ENCODE results near the gene IGFL2.

DNA sequence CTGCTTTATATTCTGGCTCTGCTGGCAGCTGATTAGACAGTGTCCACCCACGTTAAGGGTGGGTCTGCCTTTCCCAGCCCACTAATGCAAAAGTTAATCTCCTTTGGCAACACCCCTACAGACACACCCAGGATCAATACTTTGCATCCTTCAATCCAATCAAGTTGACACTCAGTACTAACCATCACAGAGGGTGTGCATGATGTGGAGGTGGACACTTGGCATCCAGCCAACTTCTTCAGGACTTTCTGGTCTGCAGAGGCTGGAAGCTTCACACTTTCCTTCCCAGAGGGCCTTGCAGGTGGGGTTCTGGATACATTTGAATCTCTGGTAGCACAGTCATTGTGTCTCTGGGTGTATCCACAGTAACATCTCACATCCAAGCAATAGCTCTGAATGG lies 62.6 kb downstream of the IGFL2 start:
- TF ChIP-seq, protein P1, sequence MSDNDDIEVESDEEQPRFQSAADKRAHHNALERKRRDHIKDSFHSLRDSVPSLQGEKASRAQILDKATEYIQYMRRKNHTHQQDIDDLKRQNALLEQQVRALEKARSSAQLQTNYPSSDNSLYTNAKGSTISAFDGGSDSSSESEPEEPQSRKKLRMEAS (IDR thresholded peaks at IDR 0.05), result no peak
- TF ChIP-seq POLR2A (IDR thresholded peaks at IDR 0.05; ENCODE audit: borderline replicate concordance, extremely low read depth, insufficient read depth, insufficient read length), result no peak
- TF ChIP-seq CBX3 (IDR thresholded peaks at IDR 0.05; ENCODE audit: low read depth), result no peak
- TF ChIP-seq, protein P2, sequence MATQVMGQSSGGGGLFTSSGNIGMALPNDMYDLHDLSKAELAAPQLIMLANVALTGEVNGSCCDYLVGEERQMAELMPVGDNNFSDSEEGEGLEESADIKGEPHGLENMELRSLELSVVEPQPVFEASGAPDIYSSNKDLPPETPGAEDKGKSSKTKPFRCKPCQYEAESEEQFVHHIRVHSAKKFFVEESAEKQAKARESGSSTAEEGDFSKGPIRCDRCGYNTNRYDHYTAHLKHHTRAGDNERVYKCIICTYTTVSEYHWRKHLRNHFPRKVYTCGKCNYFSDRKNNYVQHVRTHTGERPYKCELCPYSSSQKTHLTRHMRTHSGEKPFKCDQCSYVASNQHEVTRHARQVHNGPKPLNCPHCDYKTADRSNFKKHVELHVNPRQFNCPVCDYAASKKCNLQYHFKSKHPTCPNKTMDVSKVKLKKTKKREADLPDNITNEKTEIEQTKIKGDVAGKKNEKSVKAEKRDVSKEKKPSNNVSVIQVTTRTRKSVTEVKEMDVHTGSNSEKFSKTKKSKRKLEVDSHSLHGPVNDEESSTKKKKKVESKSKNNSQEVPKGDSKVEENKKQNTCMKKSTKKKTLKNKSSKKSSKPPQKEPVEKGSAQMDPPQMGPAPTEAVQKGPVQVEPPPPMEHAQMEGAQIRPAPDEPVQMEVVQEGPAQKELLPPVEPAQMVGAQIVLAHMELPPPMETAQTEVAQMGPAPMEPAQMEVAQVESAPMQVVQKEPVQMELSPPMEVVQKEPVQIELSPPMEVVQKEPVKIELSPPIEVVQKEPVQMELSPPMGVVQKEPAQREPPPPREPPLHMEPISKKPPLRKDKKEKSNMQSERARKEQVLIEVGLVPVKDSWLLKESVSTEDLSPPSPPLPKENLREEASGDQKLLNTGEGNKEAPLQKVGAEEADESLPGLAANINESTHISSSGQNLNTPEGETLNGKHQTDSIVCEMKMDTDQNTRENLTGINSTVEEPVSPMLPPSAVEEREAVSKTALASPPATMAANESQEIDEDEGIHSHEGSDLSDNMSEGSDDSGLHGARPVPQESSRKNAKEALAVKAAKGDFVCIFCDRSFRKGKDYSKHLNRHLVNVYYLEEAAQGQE (IDR thresholded peaks at IDR 0.05; ENCODE audit: low read depth), result no peak
- no peak for TF ChIP-seq POLR2AphosphoS5 (IDR thresholded peaks at IDR 0.05; ENCODE audit: low read depth, low read length)
- no peak for TF ChIP-seq JUND (IDR thresholded peaks at IDR 0.05)
- TF ChIP-seq, protein P3, sequence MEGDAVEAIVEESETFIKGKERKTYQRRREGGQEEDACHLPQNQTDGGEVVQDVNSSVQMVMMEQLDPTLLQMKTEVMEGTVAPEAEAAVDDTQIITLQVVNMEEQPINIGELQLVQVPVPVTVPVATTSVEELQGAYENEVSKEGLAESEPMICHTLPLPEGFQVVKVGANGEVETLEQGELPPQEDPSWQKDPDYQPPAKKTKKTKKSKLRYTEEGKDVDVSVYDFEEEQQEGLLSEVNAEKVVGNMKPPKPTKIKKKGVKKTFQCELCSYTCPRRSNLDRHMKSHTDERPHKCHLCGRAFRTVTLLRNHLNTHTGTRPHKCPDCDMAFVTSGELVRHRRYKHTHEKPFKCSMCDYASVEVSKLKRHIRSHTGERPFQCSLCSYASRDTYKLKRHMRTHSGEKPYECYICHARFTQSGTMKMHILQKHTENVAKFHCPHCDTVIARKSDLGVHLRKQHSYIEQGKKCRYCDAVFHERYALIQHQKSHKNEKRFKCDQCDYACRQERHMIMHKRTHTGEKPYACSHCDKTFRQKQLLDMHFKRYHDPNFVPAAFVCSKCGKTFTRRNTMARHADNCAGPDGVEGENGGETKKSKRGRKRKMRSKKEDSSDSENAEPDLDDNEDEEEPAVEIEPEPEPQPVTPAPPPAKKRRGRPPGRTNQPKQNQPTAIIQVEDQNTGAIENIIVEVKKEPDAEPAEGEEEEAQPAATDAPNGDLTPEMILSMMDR (IDR thresholded peaks at IDR 0.05 in 2 of 3, conservative IDR thresholded peaks at IDR 0.05 in 1 of 3; ENCODE audit: borderline replicate concordance in 1 of 3, insufficient read depth in 1 of 3, low read depth in 2 of 3, low read length in 2 of 3), result no peak
- TF ChIP-seq CEBPB (IDR thresholded peaks at IDR 0.05; ENCODE audit: low read depth), result no peak
- TF ChIP-seq, protein P4, sequence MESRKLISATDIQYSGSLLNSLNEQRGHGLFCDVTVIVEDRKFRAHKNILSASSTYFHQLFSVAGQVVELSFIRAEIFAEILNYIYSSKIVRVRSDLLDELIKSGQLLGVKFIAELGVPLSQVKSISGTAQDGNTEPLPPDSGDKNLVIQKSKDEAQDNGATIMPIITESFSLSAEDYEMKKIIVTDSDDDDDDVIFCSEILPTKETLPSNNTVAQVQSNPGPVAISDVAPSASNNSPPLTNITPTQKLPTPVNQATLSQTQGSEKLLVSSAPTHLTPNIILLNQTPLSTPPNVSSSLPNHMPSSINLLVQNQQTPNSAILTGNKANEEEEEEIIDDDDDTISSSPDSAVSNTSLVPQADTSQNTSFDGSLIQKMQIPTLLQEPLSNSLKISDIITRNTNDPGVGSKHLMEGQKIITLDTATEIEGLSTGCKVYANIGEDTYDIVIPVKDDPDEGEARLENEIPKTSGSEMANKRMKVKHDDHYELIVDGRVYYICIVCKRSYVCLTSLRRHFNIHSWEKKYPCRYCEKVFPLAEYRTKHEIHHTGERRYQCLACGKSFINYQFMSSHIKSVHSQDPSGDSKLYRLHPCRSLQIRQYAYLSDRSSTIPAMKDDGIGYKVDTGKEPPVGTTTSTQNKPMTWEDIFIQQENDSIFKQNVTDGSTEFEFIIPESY (IDR thresholded peaks at IDR 0.05; ENCODE audit: extremely low read depth, insufficient replicate concordance, low read length), result no peak
